GM21619 (cell line): ENCODE results near the gene PRG3.
"Not testable (repeated sequence)": the region's sequence is repeated elsewhere in the genome, so short reads cannot be mapped to it uniquely, and the experiment has no call there.

ENCODE experiments used
- ATAC-seq: cut with Tn5 transposase; IDR thresholded peaks from one replicate; pipeline ENCODE4 v1.9.1; 2021; ENCODE audit not compliant: unreplicated experiment

Gene PRG3

GRCh38 chr11:57341250-57341808, 39.6 kb downstream of the PRG3 start:
- no peak for ATAC-seq

- ATAC-seq, result no peak
Measured at GRCh38 chr11:57340039-57340615, 40.8 kb downstream of the PRG3 start.

GRCh38 chr11:57339328-57339727, 41.6 kb downstream of the PRG3 start:
- no peak for ATAC-seq

GRCh38 chr11:57338142-57338541, 42.8 kb downstream of the PRG3 start, which contains the start of gene P2RX3:
Gene P2RX3 (plus strand): TSS chr11:57338352. CDS start chr11:57338551, 199 bp downstream.
- ATAC-seq, result no peak

- not testable (repeated sequence) for ATAC-seq
Measured at GRCh38 chr11:57336856-57337255, 44.1 kb downstream of the PRG3 start.

GRCh38 chr11:57336111-57336666, 44.8 kb downstream of the PRG3 start:
- ATAC-seq, result no peak

GRCh38 chr11:57335343-57336110, 45.4 kb downstream of the PRG3 start, which contains the start of gene SSRP1:
Gene SSRP1 (minus strand): TSS chr11:57335892. CDS start chr11:57335121, 771 bp downstream.
- ATAC-seq, result peak; percentile 99

- peak; percentile 4 for ATAC-seq
Measured at GRCh38 chr11:57335023-57335342, 46.0 kb downstream of the PRG3 start.

- no peak for ATAC-seq
Measured at GRCh38 chr11:57332694-57333440, 48.1 kb downstream of the PRG3 start.

GRCh38 chr11:57331720-57332119, 49.2 kb downstream of the PRG3 start:
- no peak for ATAC-seq

GRCh38 chr11:57330029-57330428, 50.9 kb downstream of the PRG3 start:
- no peak for ATAC-seq

- no peak for ATAC-seq
Measured at GRCh38 chr11:57327721-57328120, 53.2 kb downstream of the PRG3 start.
